ENCODE measurements around the gene MRPS6.

GRCh38 chr21:34132202-34132601 lies 58.8 kb downstream of the MRPS6 start:
- TF ChIP-seq POLR2A (IDR thresholded peaks at IDR 0.05): no peak
- TF ChIP-seq POLR2AphosphoS5 (IDR thresholded peaks at IDR 0.05; ENCODE audit: insufficient read depth in 1 of 2, low read depth in 1 of 2): no peak

All from vagina (tissue), 2 donors.